Measurements from ENCODE around the gene GNLY.
"Not testable (repeated sequence)": the region's sequence is repeated elsewhere in the genome, so short reads cannot be mapped to it uniquely, and the experiment has no call there.

GNLY gene

DNA sequence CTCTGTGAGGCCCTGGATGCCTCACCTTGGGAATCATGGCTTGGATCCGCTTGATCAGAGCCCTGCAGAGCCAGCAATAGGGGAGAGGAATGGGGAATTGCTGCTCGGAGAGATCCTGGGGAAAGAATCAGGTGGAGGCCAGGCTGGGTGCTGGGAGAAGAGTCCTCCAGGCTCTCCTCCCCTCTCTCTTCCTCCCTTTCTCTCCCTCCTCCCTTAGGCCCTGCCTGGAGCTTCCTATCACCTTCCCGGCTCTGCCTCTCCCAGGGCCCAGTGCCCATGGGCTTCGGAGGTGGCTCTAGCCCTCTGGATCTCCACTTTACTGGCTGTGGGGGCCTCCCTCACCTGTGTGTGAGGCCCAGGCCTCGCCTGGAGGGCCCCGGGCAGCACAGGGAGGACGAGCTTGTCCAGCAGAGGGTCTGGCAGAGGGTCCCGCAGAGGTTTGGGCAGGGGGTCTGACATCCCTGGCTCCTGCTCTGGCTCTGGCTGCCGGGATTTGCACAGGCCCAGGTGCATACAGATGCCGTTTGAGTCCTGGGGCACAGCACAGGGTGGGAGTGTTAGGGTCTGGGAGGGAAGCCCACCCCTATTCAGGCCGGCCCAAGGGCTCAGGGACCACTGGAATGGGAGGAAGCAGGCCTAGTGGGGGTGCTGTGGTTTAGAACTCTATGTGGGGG is 28.8 kb upstream of the GNLY start:
- DNase-seq (ENCODE audit: low spot score): no peak

- DNase-seq (ENCODE audit: low spot score): no peak
These were observed 28.1 kb upstream of the GNLY start for GRCh38 chr2:85666016-85666415.

DNA sequence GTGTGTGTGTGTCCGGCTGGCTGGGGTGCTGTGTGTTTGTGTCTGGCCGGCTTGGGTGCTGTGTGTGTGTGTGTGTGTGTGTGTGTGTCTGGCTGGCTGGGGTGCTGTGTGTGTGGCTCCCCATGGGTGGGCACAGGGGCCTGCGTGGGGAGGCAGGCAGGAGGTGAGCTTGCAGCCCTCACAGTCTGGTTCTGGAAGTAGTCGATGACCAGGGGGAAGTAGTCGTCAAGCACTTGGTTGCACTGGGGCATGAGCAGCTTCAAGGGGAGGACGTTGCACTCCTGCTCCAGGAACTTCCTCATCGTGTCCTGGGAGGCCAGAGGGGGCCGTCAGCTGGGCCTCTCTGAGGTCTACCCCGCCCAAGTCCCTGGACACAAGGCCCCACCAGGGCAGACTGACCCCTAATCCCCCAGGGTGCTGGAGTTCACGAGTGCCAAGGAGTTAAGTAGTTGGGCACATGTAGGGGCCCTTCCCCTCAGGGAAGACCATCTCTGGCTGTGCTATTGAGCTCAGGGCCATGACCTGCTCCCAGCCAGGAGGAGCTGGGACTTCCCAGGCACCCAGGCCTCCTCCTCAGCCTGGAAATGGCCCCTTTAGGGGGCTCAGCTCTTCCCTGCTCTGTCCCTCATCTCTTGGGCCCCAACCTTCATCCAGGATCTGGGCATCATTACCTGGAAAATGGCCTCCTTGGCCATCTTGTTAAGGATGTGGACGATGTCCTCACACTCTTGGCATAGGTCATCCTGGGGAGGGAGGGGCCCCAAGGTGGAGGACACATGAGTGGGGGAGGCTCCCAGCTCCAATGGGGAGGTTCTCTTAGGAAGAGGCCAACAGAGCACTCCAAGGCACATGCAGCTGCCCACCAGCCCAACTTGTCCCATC is 27.5 kb upstream of the GNLY start:
- no peak for DNase-seq (ENCODE audit: low spot score)

DNA sequence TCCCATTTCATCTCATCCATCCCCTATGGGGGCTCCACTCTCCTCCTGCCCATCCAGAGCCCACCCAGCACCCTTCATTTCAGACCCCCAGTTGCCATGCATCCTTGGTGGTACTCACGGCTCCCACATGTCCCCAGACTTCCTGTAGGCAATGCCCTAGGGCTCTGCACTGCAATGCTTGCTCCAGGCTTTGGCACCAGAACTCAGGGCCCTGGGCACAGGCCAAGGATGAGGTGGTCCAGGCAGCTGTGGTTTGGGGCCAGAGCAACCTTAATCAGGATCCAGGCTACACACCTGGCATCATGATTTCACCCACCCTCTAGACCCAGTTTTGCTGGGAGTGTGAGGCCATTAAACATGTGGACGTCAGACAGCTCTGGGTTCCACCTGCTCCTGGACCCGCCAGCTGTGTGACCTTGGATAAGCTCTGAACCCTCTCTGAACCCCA is 26.6 kb upstream of the GNLY start:
- DNase-seq (ENCODE audit: low spot score): no peak

GRCh38 chr2:85668009-85668856 is 25.9 kb upstream of the GNLY start, which contains the start of gene SFTPB:
Gene SFTPB, minus strand, starts transcription at chr2:85668199. Its CDS starts 16 bp downstream, at chr2:85668183.
- DNase-seq (ENCODE audit: low spot score): no peak

DNA sequence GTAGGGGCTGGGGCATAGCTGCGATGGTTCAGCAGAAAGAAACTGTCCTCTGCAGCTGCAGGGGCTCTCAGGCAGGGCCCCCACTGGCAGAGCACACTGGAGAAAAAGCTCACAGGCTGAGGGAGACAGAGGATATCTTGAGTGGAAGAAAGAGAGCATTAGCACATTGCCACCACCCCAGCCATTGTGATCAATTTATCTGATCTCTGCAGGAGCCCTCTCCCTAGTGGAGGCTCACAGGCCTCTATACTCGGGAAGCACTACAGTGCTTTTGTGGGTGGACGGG is 25.4 kb upstream of the GNLY start:
- no peak for DNase-seq (ENCODE audit: low spot score)

DNA sequence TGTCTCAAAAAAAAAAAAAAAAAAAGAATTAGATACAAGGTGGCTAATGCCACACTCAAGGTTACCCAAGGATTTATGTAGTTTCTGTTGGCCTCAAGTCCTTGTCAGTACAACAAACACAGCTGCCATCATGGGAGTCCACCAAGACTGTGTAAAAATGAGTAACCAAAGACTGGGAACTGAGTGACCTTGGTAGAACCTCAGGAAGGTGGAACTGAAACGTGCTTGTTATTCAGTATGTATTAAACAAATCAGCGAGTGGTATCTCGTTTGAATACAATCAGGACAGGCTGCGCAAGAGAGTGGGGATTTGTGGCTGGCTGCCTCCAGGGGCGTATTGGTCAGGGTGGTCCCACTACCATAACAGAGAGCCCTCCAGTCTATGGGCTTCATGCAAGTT is 24.6 kb upstream of the GNLY start:
- DNase-seq (ENCODE audit: low spot score): no peak

DNA sequence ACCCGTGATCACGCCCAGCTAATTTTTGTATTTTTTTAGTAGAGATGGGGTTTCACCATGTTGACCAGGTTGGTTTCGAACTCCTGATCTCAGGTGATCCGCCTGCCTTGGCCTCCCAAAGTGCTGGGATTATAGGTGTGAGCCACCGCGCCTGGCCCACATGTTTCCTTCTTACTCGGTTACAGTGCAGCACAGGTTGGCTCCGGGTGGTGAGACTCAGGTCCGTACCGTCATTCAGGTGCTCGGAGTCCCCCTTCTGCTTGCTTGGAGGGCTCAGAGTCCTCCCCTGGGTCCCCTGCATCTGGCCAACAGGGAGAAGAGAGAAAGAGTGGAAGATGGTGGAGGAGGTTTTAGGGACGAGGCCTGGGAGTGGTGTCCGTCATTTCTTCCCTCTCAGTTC is 23.7 kb upstream of the GNLY start:
- not testable (repeated sequence) for DNase-seq (ENCODE audit: low spot score)

GRCh38 chr2:85672456-85672855 is 21.7 kb upstream of the GNLY start:
- no peak for DNase-seq (ENCODE audit: low spot score)

GRCh38 chr2:85673716-85674375 is 20.3 kb upstream of the GNLY start:
- DNase-seq (ENCODE audit: low spot score): no peak

- no peak for DNase-seq (ENCODE audit: low spot score)
These were observed 19.7 kb upstream of the GNLY start for GRCh38 chr2:85674417-85674816.

- no peak for DNase-seq (ENCODE audit: low spot score)
These were observed 18.7 kb upstream of the GNLY start for GRCh38 chr2:85675427-85675826.

- no peak for DNase-seq (ENCODE audit: low spot score)
These were observed 18.2 kb upstream of the GNLY start for GRCh38 chr2:85675866-85676548.

DNA sequence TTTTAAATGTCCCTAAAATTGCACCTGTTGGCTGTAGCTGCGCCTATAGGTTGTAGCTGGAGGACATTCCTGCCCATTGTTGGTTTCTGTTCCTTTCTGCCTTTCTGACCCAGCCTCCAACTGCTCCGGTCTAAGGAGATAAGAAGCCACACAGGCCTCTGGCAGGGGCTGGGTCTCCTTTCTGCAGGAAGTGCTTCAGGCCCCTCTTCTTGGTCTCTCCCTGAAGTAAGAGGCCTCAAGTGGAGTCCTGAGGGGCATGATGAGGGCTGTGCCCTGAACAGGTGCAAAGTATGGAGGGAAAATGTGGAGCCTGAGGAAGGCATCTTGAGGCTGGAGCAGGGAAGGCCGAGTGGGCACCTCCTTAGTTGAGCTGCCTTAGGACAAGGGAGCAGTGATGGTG is 15.8 kb upstream of the GNLY start:
- no peak for DNase-seq (ENCODE audit: low spot score)

- peak; percentile 84 for DNase-seq (ENCODE audit: low spot score)
These were observed 15.1 kb upstream of the GNLY start for GRCh38 chr2:85678794-85679672.

DNA sequence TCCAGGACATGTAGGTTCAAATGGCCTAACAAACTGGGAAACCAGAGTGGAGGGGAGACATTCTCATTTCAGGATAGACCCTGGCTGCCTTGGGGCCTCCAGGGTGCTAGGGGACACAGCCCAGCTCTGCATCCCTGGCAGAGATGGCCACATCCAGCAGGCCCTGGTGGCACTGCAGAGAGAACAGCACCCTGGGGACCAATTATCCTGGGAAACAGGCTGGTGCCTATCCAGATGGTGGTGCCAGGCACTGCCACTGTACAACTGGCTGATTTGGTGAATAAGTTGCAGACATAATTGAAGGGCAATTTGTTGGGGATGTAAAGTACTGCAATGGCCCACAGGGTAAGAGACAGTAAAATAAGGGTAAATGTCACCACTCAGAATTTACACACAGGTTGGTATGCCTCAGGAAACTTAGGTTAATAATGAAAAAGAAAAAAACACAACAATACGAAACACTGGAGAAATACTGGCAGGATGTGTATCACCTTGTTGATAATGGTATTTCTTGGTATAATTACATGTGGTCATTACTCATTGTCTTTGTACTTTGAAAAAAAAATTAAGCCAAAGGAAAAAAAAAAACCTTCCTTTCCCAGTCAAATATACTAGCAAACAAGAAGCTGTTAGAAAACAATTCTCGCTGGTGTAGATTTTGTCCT is 13.3 kb upstream of the GNLY start:
- no peak for DNase-seq (ENCODE audit: low spot score)

- DNase-seq (ENCODE audit: low spot score): no peak
These were observed 12.8 kb upstream of the GNLY start for GRCh38 chr2:85681372-85681763.

DNA sequence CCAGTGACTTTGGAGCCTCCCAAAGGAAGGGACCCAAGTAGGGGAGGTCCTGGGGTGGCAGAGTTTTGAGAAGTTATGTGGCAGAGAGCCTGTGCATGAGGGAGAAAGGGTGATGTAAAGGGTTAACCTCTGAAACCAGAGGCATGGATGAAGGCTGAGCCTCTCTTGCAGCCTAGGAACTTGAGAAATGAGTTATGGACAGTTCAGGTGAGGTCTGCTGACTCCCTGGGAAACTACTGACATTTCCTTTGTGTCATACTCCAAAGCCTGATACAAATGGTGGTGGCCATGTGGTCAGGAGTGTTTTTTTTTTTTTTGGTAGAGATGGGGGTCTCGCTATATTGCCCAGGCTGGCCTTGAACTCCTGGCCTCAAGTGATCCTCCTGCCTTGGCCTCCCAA is 12.4 kb upstream of the GNLY start:
- no peak for DNase-seq (ENCODE audit: low spot score)

DNA sequence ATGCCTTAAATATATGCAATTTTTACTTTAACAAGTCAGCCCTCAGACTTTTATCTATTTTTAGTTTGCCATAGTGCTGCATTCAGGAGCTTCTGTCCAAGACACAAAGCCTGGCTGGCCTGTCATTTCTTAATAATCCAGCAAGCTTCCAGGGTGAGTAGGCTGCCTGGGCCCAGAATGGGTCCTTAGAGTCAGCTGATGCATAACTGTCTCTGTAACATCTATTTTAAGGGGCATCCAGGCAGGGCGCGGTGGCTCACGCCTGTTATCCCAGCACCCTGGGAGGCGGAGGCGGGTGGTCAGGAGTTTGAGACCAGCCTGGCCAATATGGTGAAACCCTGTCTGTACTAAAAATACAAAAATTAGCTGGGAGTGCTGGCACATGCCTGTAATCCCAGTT is 11.8 kb upstream of the GNLY start:
- DNase-seq (ENCODE audit: low spot score): no peak

DNA sequence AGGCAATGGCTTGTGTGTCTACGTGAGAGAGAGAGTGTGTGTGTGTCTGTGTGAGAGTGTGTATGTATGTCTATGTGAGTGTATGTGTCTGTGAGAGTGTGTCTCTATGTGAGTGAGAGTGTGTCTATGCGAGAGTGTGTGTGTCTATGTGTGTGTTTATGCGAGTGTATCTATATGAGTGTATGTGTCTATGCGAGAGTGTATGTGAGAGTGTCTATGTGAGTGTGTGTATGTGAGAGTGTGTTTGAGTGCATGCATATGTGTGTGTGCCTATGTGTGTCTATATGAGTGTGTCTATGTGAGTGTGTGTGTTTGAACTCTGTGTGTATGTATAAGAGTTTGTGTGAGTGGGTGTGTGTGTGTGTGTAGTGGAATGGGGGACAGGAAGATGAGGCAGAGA is 9.8 kb upstream of the GNLY start:
- DNase-seq (ENCODE audit: low spot score): no peak

Data from left forelimb (tissue), 1 donor.